ENCODE measurements around the gene SFMBT2. TPM values are rescaled to one million over a fixed set of nuclear protein-coding genes. Genes with fewer than 3 reads are reported as not detected.

Gene SFMBT2
- total RNA-seq, 6 experiments from 2014 or later: 0.03 to 0.12 (median 0.06) TPM

GRCh38 chr10:7264313-7264756 lies 146.5 kb downstream of the SFMBT2 start:
- Mint-ChIP-seq H3K36me3 (ENCODE audit: low read depth) (peaks cover 4% of the 10 kb centered on the region; the same call in 1 of the 2 replicates), H3K9me3 (peaks cover 54% of the 10 kb centered on the region), H3K4me1 (ENCODE audit: low read depth) (no peaks in the 10 kb centered on the region), H3K27ac (no peak overlapping the region), H3K27me3 (ENCODE audit: insufficient read depth) (0 out of 2 replicates have a peak, but pooled peaks cover 2% of the 10 kb centered on the region), H3K4me3 (no peak overlapping the region)
- DNase-seq: no peak
- TF ChIP-seq CTCF (IDR thresholded peaks at IDR 0.05): no peak

GRCh38 chr10:7263616-7264015 lies 147.2 kb downstream of the SFMBT2 start:
- no peak overlapping the region for H3K4me3 Mint-ChIP-seq
- peaks cover 4% of the 10 kb centered on the region; the same call in 1 of the 2 replicates for H3K36me3 Mint-ChIP-seq (ENCODE audit: low read depth)
- H3K27ac Mint-ChIP-seq: no peak overlapping the region
- no peak for DNase-seq
- no peak for TF ChIP-seq CTCF (IDR thresholded peaks at IDR 0.05)
- no peaks in the 10 kb centered on the region for H3K4me1 Mint-ChIP-seq (ENCODE audit: low read depth)
- H3K9me3 Mint-ChIP-seq: peaks cover 50% of the 10 kb centered on the region
- H3K27me3 Mint-ChIP-seq (ENCODE audit: insufficient read depth): 0 out of 2 replicates have a peak, but pooled peaks cover 2% of the 10 kb centered on the region

- H3K4me3 Mint-ChIP-seq: no peak overlapping the region
- 0 out of 2 replicates have a peak, but pooled peaks cover 2% of the 10 kb centered on the region for H3K27me3 Mint-ChIP-seq (ENCODE audit: insufficient read depth)
- H3K27ac Mint-ChIP-seq: no peak overlapping the region
- no peak for DNase-seq
- TF ChIP-seq CTCF (IDR thresholded peaks at IDR 0.05): no peak
- peaks cover 45% of the 10 kb centered on the region for H3K9me3 Mint-ChIP-seq
- no peaks in the 10 kb centered on the region for H3K4me1 Mint-ChIP-seq (ENCODE audit: low read depth)
- H3K36me3 Mint-ChIP-seq (ENCODE audit: low read depth): no peaks in the 10 kb centered on the region
These were observed 149.5 kb downstream of the SFMBT2 start for GRCh38 chr10:7261351-7261750.

GRCh38 chr10:7260912-7261311 lies 149.9 kb downstream of the SFMBT2 start:
- Mint-ChIP-seq H3K27me3 (ENCODE audit: insufficient read depth) (0 out of 2 replicates have a peak, but pooled peaks cover 2% of the 10 kb centered on the region), H3K4me1 (ENCODE audit: low read depth) (no peaks in the 10 kb centered on the region), H3K36me3 (ENCODE audit: low read depth) (no peaks in the 10 kb centered on the region), H3K4me3 (no peak overlapping the region), H3K9me3 (peaks cover 45% of the 10 kb centered on the region), H3K27ac (no peak overlapping the region)
- no peak for TF ChIP-seq CTCF (IDR thresholded peaks at IDR 0.05)
- no peak for DNase-seq

GRCh38 chr10:7260412-7260900 lies 150.4 kb downstream of the SFMBT2 start:
- peak; percentile 38; the same call in 1 of the 2 replicates for TF ChIP-seq CTCF (IDR thresholded peaks at IDR 0.05)
- 0 out of 2 replicates have a peak, but pooled peaks cover 2% of the 10 kb centered on the region for H3K27me3 Mint-ChIP-seq (ENCODE audit: insufficient read depth)
- H3K9me3 Mint-ChIP-seq: peaks cover 50% of the 10 kb centered on the region
- DNase-seq: peak; percentile 12
- no peak overlapping the region for H3K27ac Mint-ChIP-seq
- H3K36me3 Mint-ChIP-seq (ENCODE audit: low read depth): no peaks in the 10 kb centered on the region
- no peaks in the 10 kb centered on the region for H3K4me1 Mint-ChIP-seq (ENCODE audit: low read depth)
- no peak overlapping the region for H3K4me3 Mint-ChIP-seq

Measured in HFFc6 (cell line).